ENCODE results near the gene ZNF516. TPM values are rescaled to one million over a fixed set of nuclear protein-coding genes. Genes with fewer than 3 reads are reported as not detected.

ZNF516 gene
- total and polyA plus RNA-seq, 2 of the 4 experiments (the other 2 are of a cell fraction): 7.9 to 16.9 TPM

DNA sequence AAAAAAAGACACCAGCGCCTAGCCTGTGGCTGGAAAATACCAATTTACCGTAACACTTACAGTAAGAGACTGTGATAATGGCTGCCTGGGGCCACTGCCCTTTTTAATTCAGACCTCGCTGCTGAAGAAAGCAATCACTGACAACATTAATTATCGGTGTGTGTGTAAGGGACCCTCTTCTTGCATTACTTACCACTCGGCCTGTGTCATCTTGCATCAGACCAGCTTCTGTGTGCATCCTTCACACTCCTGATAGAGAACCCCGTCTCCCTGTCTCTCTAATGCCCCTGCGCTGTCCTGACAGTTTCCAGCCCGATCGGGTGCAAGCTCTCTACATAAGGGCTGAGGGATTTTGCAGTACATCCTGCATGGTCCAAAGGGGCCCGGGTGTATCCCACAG, 124.4 kb downstream of the ZNF516 start:
- dilution Hi-C loops (cut with HindIII; ENCODE audit: low sequenced_read_pairs, unreplicated experiment): no loop called here
- WGBS, 2 experiments (ENCODE audit: extremely low coverage in 2 of 2, insufficient read length in 1 of 2): 98% methylated on average over 5 of the region's 10 CpGs; no CpG with 5 or more reads in 1 of the 2 experiments

More for the DNA sequence above, 124.4 kb downstream of the ZNF516 start:
- no peak overlapping the region for H2BK15ac ChIP-seq (ENCODE audit: low read depth, low read length)
- H2BK20ac ChIP-seq (ENCODE audit: low read depth, low read length): no peak overlapping the region
- no TSS peak for BruUV-seq (replicated peaks)
- intact Hi-C loops (cut with micrococcal nuclease) (no loop called here), in situ Hi-C loops (cut with MboI; ENCODE audit: low sequenced_read_pairs) (loop anchor here (25.0 kb wide), 2 partner anchors 883 to 1158 kb away; partner anchors contain the start of genes PTGR3 and TSHZ1)
- no peaks in the 10 kb centered on the region for H3K9me3 ChIP-seq (ENCODE audit: control insufficient read depth, insufficient read depth, low read length)
- H3K4me1 ChIP-seq (ENCODE audit: control insufficient read depth, insufficient read depth, low read length): peaks cover 4% of the 10 kb centered on the region
- no peak overlapping the region for H3K27ac ChIP-seq (ENCODE audit: insufficient read depth, low read length)
- H2AFZ ChIP-seq (replicated peaks; ENCODE audit: low read length, poor library complexity): no peak overlapping the region
- no peak overlapping the region for H3K9ac ChIP-seq (ENCODE audit: low read depth, low read length)
- H2BK120ac ChIP-seq (ENCODE audit: low read depth, low read length): no peak overlapping the region
- H3K4me3 ChIP-seq (ENCODE audit: insufficient read depth, low read depth, low read length): no peak overlapping the region
- H2AK9ac ChIP-seq (replicated peaks; ENCODE audit: low read depth, low read length, poor library complexity): no peak overlapping the region
- no peak overlapping the region for H2BK5ac ChIP-seq (ENCODE audit: low read depth, low read length, poor library complexity, severe bottlenecking)
- no peak overlapping the region for H3K4me2 ChIP-seq (ENCODE audit: low read depth, low read length)
- H3K4ac ChIP-seq (ENCODE audit: low read depth, low read length): no peak overlapping the region
- DNase-seq (no peak), ATAC-seq (ENCODE audit: low read depth) (no peak)
- H4K20me1 ChIP-seq (ENCODE audit: insufficient read depth, low read length): peaks cover 39% of the 10 kb centered on the region
- H3K79me1 ChIP-seq (ENCODE audit: low read depth in 1 of 2, low read length in 2 of 2): peaks cover 27 to 66% of the 10 kb centered on the region in 2 experiments
- H3K23ac ChIP-seq (ENCODE audit: low read depth, low read length): no peak overlapping the region
- H4K8ac ChIP-seq (ENCODE audit: low read depth in 2 of 2, low read length in 2 of 2): no peak overlapping the region
- H3K56ac ChIP-seq (ENCODE audit: extremely low read depth, insufficient read depth, low read length): no peak overlapping the region
- peaks cover 21% of the 10 kb centered on the region for H3K36me3 ChIP-seq (ENCODE audit: control insufficient read depth, insufficient read depth, low read length)
- CTCF ChIA-PET: no interaction called here
- H4K91ac ChIP-seq (ENCODE audit: insufficient read depth, low read depth, low read length): no peak overlapping the region
- H2AK5ac ChIP-seq (ENCODE audit: low read depth, low read length): no peak overlapping the region
- TF ChIP-seq RCOR1 (IDR thresholded peaks at IDR 0.05; ENCODE audit: insufficient replicate concordance, low read length) (no peak), MAZ (IDR thresholded peaks at IDR 0.05; ENCODE audit: borderline replicate concordance, low read depth, low read length) (no peak), RAD21 (IDR thresholded peaks at IDR 0.05; ENCODE audit: low read length) (no peak), CHD1 (IDR thresholded peaks at IDR 0.05; ENCODE audit: low read depth, low read length) (no peak), FOS (IDR thresholded peaks at IDR 0.05; ENCODE audit: low read depth, low read length) (no peak), SMC3 (IDR thresholded peaks at IDR 0.05; ENCODE audit: low read depth, low read length) (no peak), RFX5 (IDR thresholded peaks at IDR 0.05; ENCODE audit: low read depth, low read length) (no peak), NFE2L2 (IDR thresholded peaks at IDR 0.05; ENCODE audit: low read depth, low read length) (no peak), CEBPB (IDR thresholded peaks at IDR 0.05; ENCODE audit: low read depth, low read length) (no peak)
- TF ChIP-seq, protein P1, sequence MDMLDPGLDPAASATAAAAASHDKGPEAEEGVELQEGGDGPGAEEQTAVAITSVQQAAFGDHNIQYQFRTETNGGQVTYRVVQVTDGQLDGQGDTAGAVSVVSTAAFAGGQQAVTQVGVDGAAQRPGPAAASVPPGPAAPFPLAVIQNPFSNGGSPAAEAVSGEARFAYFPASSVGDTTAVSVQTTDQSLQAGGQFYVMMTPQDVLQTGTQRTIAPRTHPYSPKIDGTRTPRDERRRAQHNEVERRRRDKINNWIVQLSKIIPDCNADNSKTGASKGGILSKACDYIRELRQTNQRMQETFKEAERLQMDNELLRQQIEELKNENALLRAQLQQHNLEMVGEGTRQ (IDR thresholded peaks at IDR 0.05; ENCODE audit: low read depth, low read length): no peak
- TF ChIP-seq, protein P2, sequence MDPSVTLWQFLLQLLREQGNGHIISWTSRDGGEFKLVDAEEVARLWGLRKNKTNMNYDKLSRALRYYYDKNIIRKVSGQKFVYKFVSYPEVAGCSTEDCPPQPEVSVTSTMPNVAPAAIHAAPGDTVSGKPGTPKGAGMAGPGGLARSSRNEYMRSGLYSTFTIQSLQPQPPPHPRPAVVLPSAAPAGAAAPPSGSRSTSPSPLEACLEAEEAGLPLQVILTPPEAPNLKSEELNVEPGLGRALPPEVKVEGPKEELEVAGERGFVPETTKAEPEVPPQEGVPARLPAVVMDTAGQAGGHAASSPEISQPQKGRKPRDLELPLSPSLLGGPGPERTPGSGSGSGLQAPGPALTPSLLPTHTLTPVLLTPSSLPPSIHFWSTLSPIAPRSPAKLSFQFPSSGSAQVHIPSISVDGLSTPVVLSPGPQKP (IDR thresholded peaks at IDR 0.05; ENCODE audit: borderline replicate concordance, low read depth, low read length): no peak
- TF ChIP-seq, protein P3, sequence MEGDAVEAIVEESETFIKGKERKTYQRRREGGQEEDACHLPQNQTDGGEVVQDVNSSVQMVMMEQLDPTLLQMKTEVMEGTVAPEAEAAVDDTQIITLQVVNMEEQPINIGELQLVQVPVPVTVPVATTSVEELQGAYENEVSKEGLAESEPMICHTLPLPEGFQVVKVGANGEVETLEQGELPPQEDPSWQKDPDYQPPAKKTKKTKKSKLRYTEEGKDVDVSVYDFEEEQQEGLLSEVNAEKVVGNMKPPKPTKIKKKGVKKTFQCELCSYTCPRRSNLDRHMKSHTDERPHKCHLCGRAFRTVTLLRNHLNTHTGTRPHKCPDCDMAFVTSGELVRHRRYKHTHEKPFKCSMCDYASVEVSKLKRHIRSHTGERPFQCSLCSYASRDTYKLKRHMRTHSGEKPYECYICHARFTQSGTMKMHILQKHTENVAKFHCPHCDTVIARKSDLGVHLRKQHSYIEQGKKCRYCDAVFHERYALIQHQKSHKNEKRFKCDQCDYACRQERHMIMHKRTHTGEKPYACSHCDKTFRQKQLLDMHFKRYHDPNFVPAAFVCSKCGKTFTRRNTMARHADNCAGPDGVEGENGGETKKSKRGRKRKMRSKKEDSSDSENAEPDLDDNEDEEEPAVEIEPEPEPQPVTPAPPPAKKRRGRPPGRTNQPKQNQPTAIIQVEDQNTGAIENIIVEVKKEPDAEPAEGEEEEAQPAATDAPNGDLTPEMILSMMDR (conservative IDR thresholded peaks at IDR 0.05; ENCODE audit: low read depth, low read length): no peak
- no peak overlapping the region for H3K14ac ChIP-seq (replicated peaks; ENCODE audit: low read depth, low read length)
- POLR2A ChIA-PET (ENCODE audit: unreplicated experiment): no interaction called here
- peaks cover 23% of the 10 kb centered on the region for H3K9me1 ChIP-seq (ENCODE audit: insufficient read depth, low read length)
- no peak overlapping the region for H4K5ac ChIP-seq (ENCODE audit: low read depth, low read length)
- no peak overlapping the region for H3K18ac ChIP-seq (ENCODE audit: low read depth, low read length)
- H3K27me3 ChIP-seq (ENCODE audit: control insufficient read depth, insufficient read depth, low read length): no peaks in the 10 kb centered on the region
